Upper lobe of left lung (tissue), 6 donors: ENCODE results near the gene CLTC. TPM values are rescaled to one million over a fixed set of nuclear protein-coding genes. Genes with fewer than 3 reads are reported as not detected.

ENCODE experiments used
- ATAC-seq, 2 donors: fragments of 200-7000 bp; cut with Tn5 transposase; one replicate each; pipeline ENCODE4 v1.9.1; 2022; ENCODE audit warnings: mild to moderate bottlenecking in 2 of 2, moderate library complexity in 2 of 2; ENCODE audit not compliant: low FRiP score in 2 of 2
- DNase-seq, 2 donors: peaks; one replicate each; pipeline ENCODE4 v3.0.0-alpha.2; 2019 to 2020
- H3K27ac ChIP-seq, 4 donors: fragments of 200-600 bp; sonication (generic); one replicate each; pipeline ENCODE4 v1.5.1; 2016 to 2019
- H3K27me3 ChIP-seq, 4 donors: fragments of 200-600 bp; sonication (generic); one replicate each; pipeline ENCODE4 v1.5.1; 2017 to 2019
- H3K36me3 ChIP-seq, 4 donors: fragments of 200-600 bp; sonication (generic); one replicate each; pipeline ENCODE4 v1.5.1; 2016 to 2019
- H3K4me1 ChIP-seq, 4 donors: fragments of 200-600 bp; sonication (generic); one replicate each; pipeline ENCODE4 v1.5.1; 2018 to 2019
- H3K4me3 ChIP-seq, 4 donors: fragments of 200-600 bp; sonication (generic); one replicate each; pipeline ENCODE4 v1.5.1; 2017 to 2019; ENCODE audit warnings: mild to moderate bottlenecking in 2 of 4, moderate library complexity in 1 of 4
- H3K9me3 ChIP-seq, 4 donors: fragments of 200-600 bp; sonication (generic); one replicate each; pipeline ENCODE4 v1.5.1; 2018 to 2019
- CTCF ChIP-seq, 6 experiments: fragments of 450-650 bp in 4 of 6; fragments of 200-600 bp in 2 of 6; sonication (generic) in 2 of 6; IDR thresholded peaks; one replicate each; pipeline ENCODE4 v1.5.1; 2016 to 2019; ENCODE audit warnings: antibody characterized with exemption in 6 of 6
- EP300 ChIP-seq, 4 donors: sonication (generic); formaldehyde crosslinking; IDR thresholded peaks; one replicate each; pipeline ENCODE4 v1.5.1; 2017; ENCODE audit warnings: antibody characterized with exemption in 4 of 4, control low read depth in 2 of 4
- POLR2A ChIP-seq, 4 donors: fragments of 450-650 bp; IDR thresholded peaks; one replicate each; pipeline ENCODE4 v1.5.1; 2016 to 2017; ENCODE audit warnings: antibody characterized with exemption in 4 of 4, mild to moderate bottlenecking in 2 of 4
- POLR2AphosphoS5 ChIP-seq, 2 donors: sonication (generic); formaldehyde crosslinking; IDR thresholded peaks; one replicate each; pipeline ENCODE4 v1.5.1; 2017; ENCODE audit warnings: antibody characterized with exemption in 2 of 2
- WGBS, 2 donors: methylation state at CpG; one replicate each; pipeline ENCODE4 v1.1.5; 2017 to 2018; 5-methylcytosine and 5-hydroxymethylcytosine counted together
- total RNA-seq, 6 donors: library from RNA; depleted of rRNA in 4 of 6; stranded (reverse); fragments of >200 nt in 4 of 6; gene quantifications; one replicate each; pipeline versions ENCODE4 v1.1.0 to v1.2.1, GENCODE V29; 2016 to 2021
- donor health status: DM: no; HTN: no; CAD: no; lungs with moderate emphysema.
- donor health status: DM: no; HTN: yes; CAD: no; lungs with severe emphysema.

Gene CLTC
- total RNA-seq, 6 donors from 2014 or later = 113 to 266 (median 192) TPM

DNA sequence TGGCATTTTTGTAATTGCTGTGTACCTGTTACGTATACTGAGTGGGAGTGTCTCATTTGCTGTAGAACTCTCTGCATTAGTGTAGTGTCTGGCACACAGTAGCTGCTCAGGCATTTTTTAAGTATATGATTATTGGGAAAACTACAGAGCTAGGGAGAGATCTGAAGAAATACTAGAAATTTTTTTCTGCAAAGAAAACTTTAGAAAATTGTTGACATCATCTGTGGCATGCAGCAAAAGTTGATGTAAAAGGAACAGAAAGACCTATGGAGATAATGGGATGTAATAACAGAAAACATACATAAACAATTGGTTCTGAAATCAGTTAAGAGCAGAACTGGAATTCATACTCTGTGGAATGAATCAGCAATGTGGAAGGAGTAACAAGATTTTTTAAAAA, 11.6 kb downstream of the CLTC start:
- H3K4me1 ChIP-seq = peaks cover 60 to 89% (median 68%) of the 10 kb centered on the region in 4 donors
- TF ChIP-seq CTCF (IDR thresholded peaks at IDR 0.05) (no peak), EP300 (IDR thresholded peaks at IDR 0.05) (no peak), POLR2AphosphoS5 (IDR thresholded peaks at IDR 0.05) (no peak), POLR2A (IDR thresholded peaks at IDR 0.05) (no peak)
- ATAC-seq = peak in 1 of 2 donors; percentile 40

DNA sequence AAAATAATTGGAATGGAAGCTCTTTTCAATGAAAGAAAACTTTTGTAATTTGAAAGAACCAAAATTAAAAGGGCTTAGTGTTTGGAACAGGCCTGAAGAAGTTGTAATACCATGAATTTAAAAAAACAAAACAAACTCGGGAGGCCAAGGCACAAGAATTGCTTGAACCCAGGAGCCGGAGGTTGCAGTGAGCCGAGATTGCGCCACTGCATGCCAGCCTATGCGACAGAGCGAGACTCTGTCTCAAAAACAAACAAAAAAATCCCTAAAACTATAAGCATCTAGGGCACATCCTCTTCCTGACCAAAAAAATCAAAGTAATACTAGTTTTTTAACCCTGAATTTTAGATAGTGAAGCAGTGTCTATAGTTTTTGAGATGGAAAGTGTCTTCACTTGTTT, 12.7 kb downstream of the CLTC start:
- WGBS, 2 donors = 66 to 88% methylated on average over 6 of the region's 6 CpGs
- ATAC-seq = no peak
- Histone ChIP-seq H3K27ac (no peak overlapping the region), H3K27me3 (no peaks in the 10 kb centered on the region), H3K36me3 (no peaks in the 10 kb centered on the region), H3K4me1 (peaks cover 48 to 78% (median 56%) of the 10 kb centered on the region in 4 donors), H3K9me3 (no peaks in the 10 kb centered on the region), H3K4me3 (no peak overlapping the region)
- TF ChIP-seq CTCF (IDR thresholded peaks at IDR 0.05) (no peak), POLR2AphosphoS5 (IDR thresholded peaks at IDR 0.05) (no peak), EP300 (IDR thresholded peaks at IDR 0.05) (no peak), POLR2A (IDR thresholded peaks at IDR 0.05) (no peak)
- DNase-seq = no peak

More for the DNA sequence above, 11.6 kb downstream of the CLTC start:
- H3K4me3 ChIP-seq = no peak overlapping the region
- no peaks in the 10 kb centered on the region for H3K9me3 ChIP-seq
- no peaks in the 10 kb centered on the region for H3K27me3 ChIP-seq
- 94 to 100% methylated on average over 1 of the region's 1 CpG for WGBS, 2 donors
- H3K27ac ChIP-seq = no peak overlapping the region
- no peak for DNase-seq
- no peaks in the 10 kb centered on the region for H3K36me3 ChIP-seq

DNA sequence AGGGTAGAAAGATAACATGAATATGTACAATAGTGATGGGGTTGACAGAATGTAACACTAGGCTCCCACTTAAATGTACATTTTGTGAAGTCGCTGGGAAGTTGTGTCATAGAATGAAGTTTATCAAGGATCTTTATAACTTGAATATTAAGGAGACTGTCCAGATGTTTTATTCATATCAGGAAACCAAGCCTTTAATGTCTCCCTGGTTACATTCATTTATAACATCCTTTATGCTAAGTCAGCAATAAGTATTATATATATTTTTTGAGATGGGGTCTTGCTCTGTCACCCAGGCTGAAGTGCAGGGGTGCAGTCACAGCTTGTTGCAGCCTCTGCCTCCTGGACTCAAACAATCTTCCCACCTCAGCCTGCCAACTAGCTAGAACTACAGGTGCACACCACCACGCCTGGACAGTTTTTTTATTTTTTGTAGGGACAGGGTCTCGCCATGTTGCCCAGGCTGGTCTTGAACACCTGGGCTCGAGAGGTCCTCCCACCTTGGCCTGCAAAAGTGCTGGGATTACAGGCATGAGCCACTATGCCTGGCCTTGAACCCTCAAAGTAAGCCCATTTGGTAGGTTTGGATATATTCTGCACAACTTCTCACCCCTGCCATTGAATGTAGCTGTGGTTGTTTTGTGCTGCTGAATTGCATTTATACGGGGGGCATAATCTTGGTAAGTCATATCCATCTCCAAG, 14.1 kb downstream of the CLTC start:
- Histone ChIP-seq H3K36me3 (no peaks in the 10 kb centered on the region), H3K4me1 (peaks cover 44 to 69% (median 53%) of the 10 kb centered on the region in 4 donors), H3K27ac (peak overlapping the region in 1 of 4 donors; percentile 9), H3K27me3 (no peaks in the 10 kb centered on the region), H3K4me3 (no peak overlapping the region), H3K9me3 (no peaks in the 10 kb centered on the region)
- no peak for ATAC-seq
- DNase-seq = no peak
- WGBS, 2 donors = 87 to 95% methylated on average over 5 of the region's 5 CpGs
- no peak for TF ChIP-seq CTCF (IDR thresholded peaks at IDR 0.05)
- no peak for TF ChIP-seq EP300 (IDR thresholded peaks at IDR 0.05)
- TF ChIP-seq POLR2A (IDR thresholded peaks at IDR 0.05) = no peak
- no peak for TF ChIP-seq POLR2AphosphoS5 (IDR thresholded peaks at IDR 0.05)

GRCh38 chr17:59634632-59635541, 15.2 kb downstream of the CLTC start:
- no peaks in the 10 kb centered on the region for H3K36me3 ChIP-seq
- peaks cover 50 to 67% (median 59%) of the 10 kb centered on the region in 4 donors for H3K4me1 ChIP-seq
- no peaks in the 10 kb centered on the region for H3K27me3 ChIP-seq
- H3K9me3 ChIP-seq = no peaks in the 10 kb centered on the region
- WGBS, 2 donors = 35 to 44% methylated on average over 3 of the region's 3 CpGs
- no peak overlapping the region for H3K4me3 ChIP-seq
- H3K27ac ChIP-seq = peak overlapping the region in 1 of 4 donors; percentile 9
- TF ChIP-seq EP300 (IDR thresholded peaks at IDR 0.05) (no peak), POLR2AphosphoS5 (IDR thresholded peaks at IDR 0.05) (no peak), POLR2A (IDR thresholded peaks at IDR 0.05) (no peak), CTCF (IDR thresholded peaks at IDR 0.05) (no peak)
- ATAC-seq = peak in 1 of 2 donors; percentile 51
- DNase-seq = no peak
